NB4 (cell line): ENCODE data around the gene ZNF594.

Experiments used
- CTCF ChIP-seq: IDR thresholded peaks from one replicate; pipeline ENCODE4 v1.5.1; 2012; ENCODE audit warnings: low read depth, low read length
- POLR2A ChIP-seq: IDR thresholded peaks from 2 replicates; pipeline ENCODE4 v1.6.1; 2011; ENCODE audit warnings: mild to moderate bottlenecking; ENCODE audit not compliant: insufficient read length; ENCODE audit errors: extremely low read depth

DNA sequence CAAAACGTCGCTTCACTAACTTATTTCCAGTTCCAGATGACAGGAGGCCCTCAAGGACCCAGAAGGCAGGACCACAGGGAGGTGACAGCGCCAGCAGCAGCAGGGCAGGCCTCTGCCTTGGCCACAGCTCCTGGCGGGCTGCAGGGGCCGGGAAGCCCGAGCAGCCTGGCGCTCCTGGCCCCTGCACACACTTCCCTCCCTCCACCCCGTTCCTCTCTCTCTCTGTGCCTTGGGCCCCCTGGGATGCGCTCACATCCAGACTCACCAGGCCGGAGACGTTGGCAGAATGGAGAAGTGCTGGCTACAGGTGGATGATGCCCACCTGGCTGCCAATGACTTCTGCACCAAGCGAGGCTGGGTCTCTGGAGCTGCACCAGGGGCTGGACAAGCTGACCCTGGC is 12.7 kb downstream of the ZNF594 start:
- TF ChIP-seq CTCF = no peak
- TF ChIP-seq POLR2A = no peak
